Measurements from ENCODE around the gene IRX2.

Gene IRX2

GRCh38 chr5:2751592-2752021 lies at the start of gene IRX2:
Gene IRX2, minus strand, starts transcription at chr5:2751677. Its CDS starts 264 bp downstream, at chr5:2751413.
- no peak for DNase-seq

- no peak for DNase-seq
These were observed 48.6 kb upstream of the IRX2 start for GRCh38 chr5:2800035-2800434.

GRCh38 chr5:2797981-2798380 lies 46.5 kb upstream of the IRX2 start:
- no peak for DNase-seq

GRCh38 chr5:2797160-2797559 lies 45.7 kb upstream of the IRX2 start:
- DNase-seq, result no peak

- DNase-seq, result no peak
These were observed 31.7 kb upstream of the IRX2 start for GRCh38 chr5:2783223-2783622.

- DNase-seq, result no peak
These were observed 31.2 kb upstream of the IRX2 start for GRCh38 chr5:2782658-2783057.

- DNase-seq, result no peak
These were observed 29.1 kb upstream of the IRX2 start for GRCh38 chr5:2780421-2781171.

- no peak for DNase-seq
These were observed 28.0 kb upstream of the IRX2 start for GRCh38 chr5:2779459-2779858.

GRCh38 chr5:2776337-2777302 lies 25.1 kb upstream of the IRX2 start:
- no peak for DNase-seq

GRCh38 chr5:2773327-2773726 lies 21.9 kb upstream of the IRX2 start:
- no peak for DNase-seq

- no peak for DNase-seq
These were observed 15.6 kb upstream of the IRX2 start for GRCh38 chr5:2767089-2767488.

GRCh38 chr5:2764581-2764980 lies 13.1 kb upstream of the IRX2 start:
- no peak for DNase-seq

GRCh38 chr5:2763533-2763794 lies 12.0 kb upstream of the IRX2 start:
- DNase-seq, result no peak

GRCh38 chr5:2762744-2763532 lies 11.5 kb upstream of the IRX2 start:
- no peak for DNase-seq

GRCh38 chr5:2761921-2762488 lies 10.5 kb upstream of the IRX2 start:
- no peak for DNase-seq

- DNase-seq, result no peak
These were observed 8.4 kb upstream of the IRX2 start for GRCh38 chr5:2759696-2760461.

- no peak for DNase-seq
These were observed 7.6 kb upstream of the IRX2 start for GRCh38 chr5:2759091-2759490.

- no peak for DNase-seq
These were observed 7.2 kb upstream of the IRX2 start for GRCh38 chr5:2758632-2759031.

- no peak for DNase-seq
These were observed 6.3 kb upstream of the IRX2 start for GRCh38 chr5:2757563-2758351.

- no peak for DNase-seq
These were observed 5.0 kb upstream of the IRX2 start for GRCh38 chr5:2756211-2757152.
